Measurements from ENCODE around the gene YIF1A.

DNA sequence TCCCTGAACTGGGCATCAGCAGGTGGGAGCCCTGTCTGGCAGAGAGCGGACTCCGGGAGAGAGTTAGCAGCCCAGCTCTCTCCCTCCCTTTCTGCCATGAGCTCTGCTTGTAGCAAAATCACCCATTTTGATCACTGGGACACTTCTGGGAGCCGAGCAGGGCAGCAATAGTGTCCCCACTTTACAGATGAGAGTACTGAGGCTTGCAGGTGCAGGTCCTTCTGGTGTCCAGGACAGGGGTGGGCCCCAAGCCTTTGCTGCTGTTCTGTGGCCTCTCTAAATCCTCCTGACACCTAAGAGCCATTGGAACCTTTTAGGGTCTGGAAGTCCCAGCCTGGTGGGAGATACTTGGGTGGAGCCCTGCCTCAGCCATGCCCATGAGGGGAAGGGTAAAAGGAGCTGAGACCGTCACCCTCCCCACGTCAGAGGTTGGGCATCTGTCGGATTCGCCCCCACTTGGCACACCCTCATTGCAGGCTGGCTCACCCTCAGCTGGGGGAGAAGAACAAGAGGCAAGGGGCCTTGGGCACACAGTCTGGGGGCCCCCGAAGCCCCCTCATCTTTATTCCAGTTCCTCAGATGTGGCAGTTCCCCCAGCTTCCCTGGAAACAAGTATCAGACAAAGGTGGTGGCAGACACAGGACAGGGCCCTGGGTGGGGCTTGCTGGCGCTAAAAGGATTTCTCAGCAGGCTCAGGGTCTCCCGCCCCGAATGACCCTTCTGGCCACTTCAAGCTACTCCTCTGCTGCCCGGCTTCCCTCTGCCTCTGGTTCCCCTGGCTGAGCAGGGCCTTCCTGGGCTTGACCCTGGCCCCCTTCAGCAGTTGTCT is 42.8 kb upstream of the YIF1A start:
- no peak for TF ChIP-seq EP300 (IDR thresholded peaks at IDR 0.05)
- TF ChIP-seq, protein P1, sequence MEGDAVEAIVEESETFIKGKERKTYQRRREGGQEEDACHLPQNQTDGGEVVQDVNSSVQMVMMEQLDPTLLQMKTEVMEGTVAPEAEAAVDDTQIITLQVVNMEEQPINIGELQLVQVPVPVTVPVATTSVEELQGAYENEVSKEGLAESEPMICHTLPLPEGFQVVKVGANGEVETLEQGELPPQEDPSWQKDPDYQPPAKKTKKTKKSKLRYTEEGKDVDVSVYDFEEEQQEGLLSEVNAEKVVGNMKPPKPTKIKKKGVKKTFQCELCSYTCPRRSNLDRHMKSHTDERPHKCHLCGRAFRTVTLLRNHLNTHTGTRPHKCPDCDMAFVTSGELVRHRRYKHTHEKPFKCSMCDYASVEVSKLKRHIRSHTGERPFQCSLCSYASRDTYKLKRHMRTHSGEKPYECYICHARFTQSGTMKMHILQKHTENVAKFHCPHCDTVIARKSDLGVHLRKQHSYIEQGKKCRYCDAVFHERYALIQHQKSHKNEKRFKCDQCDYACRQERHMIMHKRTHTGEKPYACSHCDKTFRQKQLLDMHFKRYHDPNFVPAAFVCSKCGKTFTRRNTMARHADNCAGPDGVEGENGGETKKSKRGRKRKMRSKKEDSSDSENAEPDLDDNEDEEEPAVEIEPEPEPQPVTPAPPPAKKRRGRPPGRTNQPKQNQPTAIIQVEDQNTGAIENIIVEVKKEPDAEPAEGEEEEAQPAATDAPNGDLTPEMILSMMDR (IDR thresholded peaks at IDR 0.05), result no peak
